K562 (cell line): ENCODE results near the gene DPY19L3. TPM values are rescaled to one million over a fixed set of nuclear protein-coding genes. Genes with fewer than 3 reads are reported as not detected.

ENCODE experiments used
- ATAC-seq: fragments of 200-7000 bp; cut with Tn5 transposase; 3 replicates; pipeline ENCODE4 v1.9.1; 2020; ENCODE audit warnings: moderate library complexity
- BruUV-seq: library from RNA; stranded (reverse); fragments of 400-500 nt; replicated peaks from 2 replicates; lab custom pipeline; 2021; lab: Mats Ljungman, UMichigan
- CTCF ChIA-PET: fragments of 300-600 bp; formaldehyde crosslinking; extraction: SDS; loops from one replicate; lab custom pipeline; 2021; ENCODE audit warnings: low intra/inter-chr PET ratio; lab: Yijun Ruan, JAX
- POLR2A ChIA-PET: fragments of 300-600, 350-650 bp; sonication (Branson Sonifier 250); formaldehyde crosslinking; extraction: SDS; loops from one replicate; lab custom pipeline; 2021; ENCODE audit warnings: antibody characterized with exemption, inconsistent platforms; lab: Yijun Ruan, JAX
- DNase-seq, 4 experiments: peaks; one replicate each; pipeline versions ENCODE4 v3.0.0 to v3.0.0-alpha.2; 2011 to 2018; ENCODE audit warnings: low spot score in 3 of 4, mixed read lengths in 3 of 4; ENCODE audit errors: extremely low read depth in 1 of 4
- FAIRE-seq: peaks from 2 replicates; lab custom pipeline; 2011; peaks lifted over from hg19 to GRCh38; lab: Jason Lieb, UNC
- H2AFZ ChIP-seq: 2 replicates; pipeline ENCODE4 v1.6.0; 2011; ENCODE audit warnings: low read depth, low read length, control low read depth, inconsistent platforms
- H3K27ac ChIP-seq: fragments of 200-600 bp; 3 replicates; pipeline ENCODE4 v1.8.0; 2011; ENCODE audit warnings: low read depth, mild to moderate bottlenecking, control low read depth, inconsistent platforms, low read length, moderate library complexity, mixed read lengths; ENCODE audit errors: extremely low read depth
- H3K27me3 ChIP-seq, 2 experiments: fragments of 300-600 bp in 1 of 2; 2 replicates in 1 of 2; 3 replicates in 1 of 2; pipeline versions ENCODE4 v1.6.0 to v1.8.0; 2011; ENCODE audit warnings: inconsistent platforms in 2 of 2, low read length in 2 of 2, mild to moderate bottlenecking in 1 of 2, mixed read lengths in 1 of 2, moderate library complexity in 1 of 2; ENCODE audit not compliant: control insufficient read depth in 2 of 2, insufficient read depth in 2 of 2
- H3K36me3 ChIP-seq: fragments of 300-600 bp; 3 replicates; pipeline ENCODE4 v1.8.0; 2011; ENCODE audit warnings: mild to moderate bottlenecking, low read length, inconsistent platforms; ENCODE audit not compliant: control insufficient read depth, insufficient read depth
- H3K4me1 ChIP-seq, 2 experiments: fragments of 200-600 bp in 1 of 2; replicated peaks in 1 of 2; 2 replicates in 1 of 2; 3 replicates in 1 of 2; pipeline versions ENCODE4 v1.5.1 to v1.8.0; 2011; ENCODE audit warnings: inconsistent platforms in 2 of 2, low read length in 2 of 2, mild to moderate bottlenecking in 1 of 2, mixed read lengths in 1 of 2, moderate library complexity in 1 of 2; ENCODE audit not compliant: control insufficient read depth in 2 of 2, insufficient read depth in 2 of 2
- H3K4me2 ChIP-seq: 2 replicates; pipeline ENCODE4 v1.6.1; 2011; ENCODE audit warnings: low read length, control low read depth, inconsistent platforms, mixed read lengths; ENCODE audit not compliant: insufficient read depth
- H3K4me3 ChIP-seq: fragments of 200-600 bp; sonication (generic), shearing (Covaris generic); 2 replicates; pipeline ENCODE4 v1.5.1; 2016; ENCODE audit warnings: control low read depth, inconsistent platforms
- H3K79me2 ChIP-seq: fragments of 200-600 bp; 3 replicates; pipeline ENCODE4 v1.8.0; 2011; ENCODE audit warnings: low read length, inconsistent platforms; ENCODE audit not compliant: control insufficient read depth, insufficient read depth
- H3K9ac ChIP-seq, 2 experiments: 2 replicates each; pipeline versions ENCODE4 v1.6.0 to v1.6.1; 2011; ENCODE audit warnings: low read depth in 2 of 2, low read length in 2 of 2, control low read depth in 1 of 2, inconsistent platforms in 1 of 2, mild to moderate bottlenecking in 1 of 2, mixed read lengths in 1 of 2; ENCODE audit not compliant: insufficient read depth in 1 of 2
- H3K9me1 ChIP-seq: one replicate; pipeline ENCODE4 v1.6.0; 2011; ENCODE audit warnings: inconsistent platforms, mild to moderate bottlenecking, low read length, moderate library complexity; ENCODE audit not compliant: control insufficient read depth, insufficient read depth
- H3K9me3 ChIP-seq: replicated peaks from 2 replicates; pipeline ENCODE4 v1.5.1; 2011; ENCODE audit warnings: low read depth, low read length, inconsistent platforms; ENCODE audit not compliant: control insufficient read depth, insufficient read depth
- H4K20me1 ChIP-seq: replicated peaks from 2 replicates; pipeline ENCODE4 v1.6.1; 2011; ENCODE audit warnings: low read length, inconsistent platforms, mixed read lengths; ENCODE audit not compliant: control insufficient read depth, insufficient read depth
- BCOR ChIP-seq: fragments of 450-650 bp; IDR thresholded peaks from 2 replicates; pipeline ENCODE4 v1.6.1; 2016
- BRF2 ChIP-seq: IDR thresholded peaks from 3 replicates; pipeline ENCODE4 v1.6.1; 2011; ENCODE audit warnings: borderline replicate concordance, mild to moderate bottlenecking; ENCODE audit not compliant: insufficient read length, insufficient read depth
- CEBPB ChIP-seq: fragments of 450-650 bp; IDR thresholded peaks from 2 replicates; pipeline ENCODE4 v1.6.1; 2016; ENCODE audit warnings: missing genetic modification characterization, missing compliant biosample characterization
- CTBP1 ChIP-seq: fragments of 450-650 bp; IDR thresholded peaks from 2 replicates; pipeline ENCODE4 v1.6.1; 2016; ENCODE audit warnings: borderline replicate concordance
- ETV1 ChIP-seq: fragments of 450-650 bp; conservative IDR thresholded peaks from 2 replicates; pipeline ENCODE4 v1.6.1; 2016; ENCODE audit warnings: missing genetic modification characterization, control low read depth, low read depth, missing compliant biosample characterization
- KDM1A ChIP-seq, 2 experiments: fragments of 450-650 bp; IDR thresholded peaks; 2 replicates each; pipeline ENCODE4 v1.6.1; 2016; ENCODE audit warnings: mild to moderate bottlenecking in 2 of 2
- KLF10 ChIP-seq: fragments of 250-450 bp; sonication (Bioruptor Pico); IDR thresholded peaks from 2 replicates; pipeline ENCODE4 v1.6.1; 2021; ENCODE audit warnings: matching md5 sums
- MED1 ChIP-seq: sonication (generic); formaldehyde crosslinking; IDR thresholded peaks from 2 replicates; pipeline ENCODE4 v1.8.1; 2023; ENCODE audit warnings: missing genetic modification reagents, borderline replicate concordance
- POLR2A ChIP-seq: fragments of 450-650 bp; conservative IDR thresholded peaks from 2 replicates; pipeline ENCODE4 v1.6.1; 2016
- UBTF ChIP-seq, 2 experiments: IDR thresholded peaks; 2 replicates each; pipeline ENCODE4 v1.6.1; 2012; ENCODE audit warnings: improper control_type of control experiment in 2 of 2, low read depth in 2 of 2, low read length in 2 of 2, borderline replicate concordance in 1 of 2
- ZNF316 ChIP-seq: fragments of 450-650 bp; IDR thresholded peaks from 2 replicates; pipeline ENCODE4 v1.6.1; 2016
- WGBS: fragments of 100-300 bp; shearing (Covaris generic); methylation state at CpG from one replicate; pipeline ENCODE4 v1.1.6; 2016; ENCODE audit warnings: low coverage, mixed read lengths; ENCODE audit not compliant: insufficient coverage; ENCODE audit errors: missing lambda C conversion rate; 5-methylcytosine and 5-hydroxymethylcytosine counted together
- in situ Hi-C: fragments of 300-500 bp; cut with MboI; formaldehyde crosslinking; loops from 4 replicates; pipeline ENCODE4 v1.15.0; 2018; ENCODE audit warnings: inconsistent platforms, mixed read lengths
- intact Hi-C: fragments of 100-400 bp; cut with micrococcal nuclease; formaldehyde crosslinking; loops from 2 replicates; pipeline ENCODE4 v1.14.2; 2022
- polyA plus RNA-seq, 8 experiments: library from polyadenylated mRNA; depleted of rRNA in 4 of 8; stranded (reverse) in 5 of 8; unstranded in 3 of 8; fragments of >200 nt; fragmentation: Nextera tagmentation in 2 of 8; fragmentation: Illumina TruSeq in 1 of 8; extraction: Ambion mirVana in 2 of 8; extraction: Trizol in 1 of 8; gene quantifications; 2 replicates each; pipeline versions ENCODE4 v1.2.1 to v1.2.3, GENCODE V29; 2011 to 2014; ENCODE audit warnings: inconsistent platforms in 1 of 8, missing spikeins in 1 of 8
- total RNA-seq, 7 experiments: library from RNA; depleted of rRNA in 6 of 7; stranded (reverse); fragments of >200 nt in 6 of 7; fragmentation: Illumina TruSeq in 2 of 7; extraction: Trizol in 2 of 7; gene quantifications; 2 replicates each; pipeline versions ENCODE4 v1.2.1 to v1.2.3, GENCODE V29; 2011 to 2021; ENCODE audit warnings: low replicate concordance in 1 of 7
- TF ChIP-seq, protein P1 (sequence below): fragments of 450-650 bp; formaldehyde crosslinking; IDR thresholded peaks from 2 replicates; pipeline ENCODE4 v1.4.0; 2020; ENCODE audit warnings: mild to moderate bottlenecking, moderate library complexity
- TF ChIP-seq, protein P2 (sequence below): fragments of 250-450 bp; sonication (Bioruptor Pico); IDR thresholded peaks from 2 replicates; pipeline ENCODE4 v1.5.0; 2020; ENCODE audit warnings: mild to moderate bottlenecking

The DPY19L3 gene
- total and polyA plus RNA-seq, 9 of the 15 experiments (the other 6 are each of a cell fraction or from before 2014, with no cell fraction given), result 4.7 to 39.2 (median 22.0) TPM

DNA sequence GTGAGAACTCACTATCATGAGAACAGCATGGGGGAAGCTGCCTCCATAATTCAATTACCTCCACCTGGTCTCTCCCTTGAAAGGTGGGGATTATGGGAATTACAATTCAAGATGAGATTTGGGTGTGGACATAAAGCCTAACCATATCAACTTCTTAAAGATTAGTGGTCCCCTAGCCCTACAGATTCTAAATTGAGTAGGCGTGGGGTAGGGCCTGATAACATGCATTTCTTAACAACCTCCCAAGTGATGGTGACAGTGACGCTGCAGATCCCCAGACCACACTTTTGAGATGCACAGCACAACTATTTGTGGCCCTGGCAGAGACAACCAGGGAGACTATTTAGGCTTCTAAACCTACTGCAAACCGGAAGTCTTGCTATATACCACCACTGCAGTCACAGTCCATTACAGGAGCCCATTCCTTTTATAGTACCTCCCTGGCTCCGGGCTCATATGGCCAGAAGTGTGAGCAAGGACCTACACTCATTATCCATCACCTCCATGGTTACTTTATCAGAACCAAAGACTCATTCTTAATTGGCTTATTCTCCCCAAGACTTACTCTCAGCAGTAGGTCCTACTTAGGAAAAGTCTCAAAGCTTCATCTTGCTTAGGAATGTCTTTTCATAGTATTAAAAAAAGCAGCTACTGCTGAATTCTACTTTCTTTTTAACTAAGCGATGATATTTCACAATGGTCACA, 2.1 kb upstream of the DPY19L3 start (continued):
- TF ChIP-seq BRF2, result no peak
- peak; percentile 62 for TF ChIP-seq CTBP1
- TF ChIP-seq ETV1 (tag), result peak; percentile 40; the same call in 1 of the 2 replicates
- TF ChIP-seq KLF10 (CRISPR knock-in tag), result no peak

- peak overlapping the region; percentile 86 for H3K4me2 ChIP-seq
- peak overlapping the region; percentile 96 for H3K27ac ChIP-seq
- intact Hi-C loops, result loop anchor here (2.0 kb wide), 1 partner anchor 18 kb away; no protein-coding TSS in a partner anchor
- no peaks in the 10 kb centered on the region for H3K27me3 ChIP-seq
- no TSS peak for BruUV-seq
- ChIA-PET POLR2A (interaction anchor here (0.8 to 2.1 kb wide), 5 partner anchors 12 to 169 kb away, joined by 3 to 18 read pairs (median 6); partner anchors contain the start of gene ZNF507), CTCF (no interaction called here)
- FAIRE-seq (peak; percentile 56), ATAC-seq (no peak), DNase-seq (peak in 1 of 4 experiments; percentile 43)
- peaks cover 23% of the 10 kb centered on the region for H3K36me3 ChIP-seq
- H2AFZ ChIP-seq, result 0 out of 2 replicates have a peak overlapping the region, but pooled peaks have one; percentile 9
- H3K9me1 ChIP-seq, result no peaks in the 10 kb centered on the region
- no peaks in the 10 kb centered on the region for H4K20me1 ChIP-seq
- in situ Hi-C loops, result no loop called here
- H3K9ac ChIP-seq, result peak overlapping the region; percentile 94 to 98
- peak overlapping the region; percentile 74 for H3K4me3 ChIP-seq
- H3K79me2 ChIP-seq, result peaks cover 43% of the 10 kb centered on the region
- 13% methylated on average over 20 of the region's 20 CpGs for WGBS
- H3K9me3 ChIP-seq, result no peaks in the 10 kb centered on the region
- H3K4me1 ChIP-seq, result peaks cover 18 to 21% of the 10 kb centered on the region in 2 experiments
- TF ChIP-seq, protein P1, sequence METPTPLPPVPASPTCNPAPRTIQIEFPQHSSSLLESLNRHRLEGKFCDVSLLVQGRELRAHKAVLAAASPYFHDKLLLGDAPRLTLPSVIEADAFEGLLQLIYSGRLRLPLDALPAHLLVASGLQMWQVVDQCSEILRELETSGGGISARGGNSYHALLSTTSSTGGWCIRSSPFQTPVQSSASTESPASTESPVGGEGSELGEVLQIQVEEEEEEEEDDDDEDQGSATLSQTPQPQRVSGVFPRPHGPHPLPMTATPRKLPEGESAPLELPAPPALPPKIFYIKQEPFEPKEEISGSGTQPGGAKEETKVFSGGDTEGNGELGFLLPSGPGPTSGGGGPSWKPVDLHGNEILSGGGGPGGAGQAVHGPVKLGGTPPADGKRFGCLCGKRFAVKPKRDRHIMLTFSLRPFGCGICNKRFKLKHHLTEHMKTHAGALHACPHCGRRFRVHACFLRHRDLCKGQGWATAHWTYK (CRISPR knock-in tag), result no peak
- TF ChIP-seq MED1 (CRISPR knock-in tag), result no peak
- TF ChIP-seq, protein P2, sequence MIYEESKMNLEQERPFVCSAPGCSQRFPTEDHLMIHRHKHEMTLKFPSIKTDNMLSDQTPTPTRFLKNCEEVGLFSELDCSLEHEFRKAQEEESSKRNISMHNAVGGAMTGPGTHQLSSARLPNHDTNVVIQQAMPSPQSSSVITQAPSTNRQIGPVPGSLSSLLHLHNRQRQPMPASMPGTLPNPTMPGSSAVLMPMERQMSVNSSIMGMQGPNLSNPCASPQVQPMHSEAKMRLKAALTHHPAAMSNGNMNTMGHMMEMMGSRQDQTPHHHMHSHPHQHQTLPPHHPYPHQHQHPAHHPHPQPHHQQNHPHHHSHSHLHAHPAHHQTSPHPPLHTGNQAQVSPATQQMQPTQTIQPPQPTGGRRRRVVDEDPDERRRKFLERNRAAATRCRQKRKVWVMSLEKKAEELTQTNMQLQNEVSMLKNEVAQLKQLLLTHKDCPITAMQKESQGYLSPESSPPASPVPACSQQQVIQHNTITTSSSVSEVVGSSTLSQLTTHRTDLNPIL (CRISPR knock-in tag), result no peak
- TF ChIP-seq BCOR, result peak; percentile 77; the same call in 1 of the 2 replicates
- 0 out of 2 replicates have a peak, but pooled peaks have one; percentile 15 for TF ChIP-seq ZNF316
- TF ChIP-seq KDM1A (IDR thresholded peaks at IDR 0.05), result peak in 1 of 2 experiments; percentile 42; a peak in 2 of 4 replicates
- 0 out of 2 replicates have a peak, but pooled peaks have one; percentile 16 for TF ChIP-seq POLR2A
- TF ChIP-seq UBTF (IDR thresholded peaks at IDR 0.05; ENCODE audit: borderline replicate concordance in 1 of 2, low read depth in 2 of 2, low read length in 2 of 2), result 0 out of 4 replicates have a peak, but pooled peaks of 1 of the 2 experiments have one; percentile 19
- TF ChIP-seq CEBPB (tag), result peak; percentile 19; the same call in 1 of the 2 replicates
These were observed 1.2 kb upstream of the DPY19L3 start for GRCh38 chr19:32404213-32404932.
